GM19438 (cell line): ENCODE results near the gene PPP2CA.
"Not testable (repeated sequence)": the region's sequence is repeated elsewhere in the genome, so short reads cannot be mapped to it uniquely, and the experiment has no call there.

Experiments
- ATAC-seq: cut with Tn5 transposase; IDR thresholded peaks from one replicate; pipeline ENCODE4 v1.9.1; 2021; ENCODE audit warnings: low read depth; ENCODE audit not compliant: unreplicated experiment

Gene PPP2CA

GRCh38 chr5:134152173-134152832 is 73.6 kb downstream of the PPP2CA start:
- ATAC-seq, result not testable (repeated sequence)

GRCh38 chr5:134151723-134152122 is 74.2 kb downstream of the PPP2CA start:
- no peak for ATAC-seq

- ATAC-seq, result no peak
Observed at GRCh38 chr5:134149571-134150303, 76.1 kb downstream of the PPP2CA start.

DNA sequence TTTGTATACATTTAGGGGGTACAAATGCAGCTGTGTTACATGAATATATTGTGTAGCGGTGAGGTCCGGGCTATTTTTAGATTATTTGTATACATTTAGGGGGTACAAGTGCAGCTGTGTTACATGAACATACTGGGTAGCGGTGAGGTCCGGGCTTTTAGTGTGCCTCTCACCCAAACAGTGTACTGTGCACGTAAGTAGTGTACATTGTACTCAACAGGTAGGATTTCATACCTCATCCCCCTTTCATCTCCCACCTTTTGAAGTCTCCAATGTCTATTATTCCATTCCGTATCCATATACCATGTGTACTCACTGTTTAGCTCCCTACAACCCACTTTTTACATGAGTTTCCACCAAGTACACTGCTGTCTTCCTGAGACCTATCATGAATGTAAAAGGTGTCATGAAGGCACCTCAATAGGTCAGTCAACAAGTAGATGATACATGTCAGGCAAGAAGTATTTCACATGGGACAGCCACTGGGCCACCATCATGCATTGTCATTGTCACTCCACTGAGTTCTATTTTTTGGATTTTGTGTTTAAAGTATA is 76.8 kb downstream of the PPP2CA start:
- ATAC-seq, result no peak

GRCh38 chr5:134148316-134148715 is 77.6 kb downstream of the PPP2CA start:
- ATAC-seq, result no peak

GRCh38 chr5:134146651-134147518 is 79.0 kb downstream of the PPP2CA start:
- ATAC-seq, result no peak

DNA sequence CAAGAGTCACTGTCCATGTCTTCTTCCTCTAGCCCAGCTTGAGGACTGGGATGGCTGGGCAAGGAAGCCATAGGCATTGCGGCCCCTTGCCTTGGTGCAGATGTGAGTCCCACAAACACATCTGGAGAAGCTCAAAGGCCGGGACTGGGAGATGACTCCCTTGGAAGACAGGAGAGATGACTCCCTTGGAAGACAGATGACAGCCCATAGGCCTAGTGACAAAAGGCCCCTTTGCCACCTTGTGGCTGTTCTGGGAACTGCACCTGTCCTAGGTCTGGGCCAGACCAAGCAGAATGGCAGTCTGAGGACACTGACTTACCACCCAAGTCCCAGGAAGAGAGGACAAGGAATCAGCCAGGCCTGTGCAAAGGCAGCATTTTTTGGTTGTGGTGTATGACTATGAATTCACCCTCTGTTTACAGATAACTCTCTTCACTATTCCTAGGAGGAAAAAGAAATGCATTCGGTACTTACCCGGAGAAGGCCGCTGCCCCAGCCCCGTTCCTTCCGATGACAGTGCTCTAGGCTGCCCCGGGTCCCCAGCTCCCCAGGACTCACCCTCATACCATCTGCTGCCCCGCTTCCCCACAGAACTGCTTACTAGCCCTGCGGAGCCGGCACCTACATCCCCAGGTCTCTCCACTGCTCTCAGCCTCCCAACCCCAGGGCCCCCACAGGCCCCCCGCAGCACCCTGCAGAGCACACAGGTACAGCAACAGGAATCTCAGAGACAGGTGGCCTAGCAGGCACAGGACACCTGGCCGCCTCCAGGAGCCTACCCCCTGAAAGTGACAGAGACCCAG is 79.9 kb downstream of the PPP2CA start:
- ATAC-seq, result peak; percentile 81

DNA sequence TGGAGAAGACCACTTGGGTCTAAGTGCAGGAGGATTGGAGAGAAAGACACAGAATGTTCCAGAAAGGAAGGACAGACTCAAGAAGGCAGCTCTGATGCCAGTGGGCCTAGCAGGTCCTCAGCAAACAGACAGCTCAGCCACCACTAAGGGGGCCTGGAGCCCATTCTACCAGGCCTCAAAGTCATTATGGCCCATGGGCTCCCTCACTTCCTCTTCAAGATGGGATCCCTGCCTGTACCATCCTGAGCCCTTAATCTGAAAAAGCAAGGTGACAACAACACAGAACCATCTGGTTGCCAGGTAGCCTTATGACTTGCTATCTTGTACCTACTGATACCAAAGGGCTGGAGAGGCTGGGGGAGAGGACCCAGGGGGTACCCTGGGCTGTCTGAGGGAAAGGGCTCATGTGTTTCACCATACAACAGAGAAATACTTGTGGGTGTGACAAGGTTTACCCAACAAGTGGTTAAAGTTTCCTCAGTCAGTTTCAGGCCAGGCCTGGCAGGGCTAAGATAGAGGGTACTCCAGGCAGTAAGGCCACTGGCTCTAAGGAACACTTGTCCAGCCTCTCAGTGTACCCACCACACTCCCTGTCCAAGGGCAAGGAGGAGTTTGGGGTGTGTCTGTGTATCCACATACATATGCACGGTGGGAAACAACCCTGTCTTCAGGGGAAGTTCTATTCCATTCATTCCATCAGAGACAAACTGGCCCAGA is 80.7 kb downstream of the PPP2CA start:
- no peak for ATAC-seq
